Large intestine (tissue), 12 donors: Measurements from ENCODE around the gene FRMD5. TPM values are rescaled to one million over a fixed set of nuclear protein-coding genes. Genes with fewer than 3 reads are reported as not detected.
A peak's percentile ranks its signal among the peaks of the same experiment; 100 is the strongest.
"Not testable (repeated sequence)": the region's sequence is repeated elsewhere in the genome, so short reads cannot be mapped to it uniquely, and the experiment has no call there.

Experiments
- DNase-seq, 2 donors: peaks; one replicate each; pipeline versions ENCODE4 v3.0.0 to v3.0.0-alpha.2; 2013
- H3K27ac ChIP-seq: one replicate; pipeline ENCODE4 v1.5.1; 2013; ENCODE audit warnings: low read length
- H3K27me3 ChIP-seq: 2 replicates; pipeline ENCODE4 v1.6.1; 2013; ENCODE audit warnings: low read length; ENCODE audit not compliant: control insufficient read depth, insufficient read depth
- H3K36me3 ChIP-seq: 2 replicates; pipeline ENCODE4 v1.6.1; 2013; ENCODE audit warnings: low read length; ENCODE audit not compliant: control insufficient read depth, insufficient read depth
- H3K4me1 ChIP-seq: one replicate; pipeline ENCODE4 v1.6.1; 2013; ENCODE audit warnings: low read length; ENCODE audit not compliant: control insufficient read depth, insufficient read depth
- H3K4me3 ChIP-seq: one replicate; pipeline ENCODE4 v1.5.1; 2013; ENCODE audit warnings: low read length
- H3K9me3 ChIP-seq: one replicate; pipeline ENCODE4 v1.6.1; 2013; ENCODE audit warnings: mild to moderate bottlenecking, low read depth, low read length, moderate library complexity; ENCODE audit not compliant: control insufficient read depth
- WGBS: methylation state at CpG from one replicate; pipeline ENCODE4 v1.1.5; 2013; ENCODE audit warnings: low lambda C conversion rate; ENCODE audit not compliant: insufficient coverage; 5-methylcytosine and 5-hydroxymethylcytosine counted together
- long read RNA-seq, 11 donors: transcript quantifications; one replicate each; lab custom pipeline, GENCODE V29; 2026
- polyA plus RNA-seq: library from polyadenylated mRNA; unstranded; fragments of 120-200 nt; gene quantifications from one replicate; pipeline ENCODE4 v1.2.1, GENCODE V29; 2013

The FRMD5 gene
- polyA plus RNA-seq: 1.7 TPM
- long read RNA-seq, donor 1: 0 reads
- long read RNA-seq, donor 2: 0 reads
- long read RNA-seq, donor 3: 0 reads
- long read RNA-seq, donor 4: 0 reads
- long read RNA-seq, donor 5: 0 reads
- long read RNA-seq, donor 6: 0 reads
- long read RNA-seq, donor 7: 0 reads
- long read RNA-seq, donor 8, partial matches to known transcripts: 32 of 39 reads
- long read RNA-seq, donor 8, other reads (novel, unspliced or antisense): 7 of 39 reads
- long read RNA-seq, donor 9: 0 reads
- long read RNA-seq, donor 10, partial matches to known transcripts: 15 of 28 reads
- long read RNA-seq, donor 10, other reads (novel, unspliced or antisense): 13 of 28 reads
- long read RNA-seq, donor 11: 0 reads

DNA sequence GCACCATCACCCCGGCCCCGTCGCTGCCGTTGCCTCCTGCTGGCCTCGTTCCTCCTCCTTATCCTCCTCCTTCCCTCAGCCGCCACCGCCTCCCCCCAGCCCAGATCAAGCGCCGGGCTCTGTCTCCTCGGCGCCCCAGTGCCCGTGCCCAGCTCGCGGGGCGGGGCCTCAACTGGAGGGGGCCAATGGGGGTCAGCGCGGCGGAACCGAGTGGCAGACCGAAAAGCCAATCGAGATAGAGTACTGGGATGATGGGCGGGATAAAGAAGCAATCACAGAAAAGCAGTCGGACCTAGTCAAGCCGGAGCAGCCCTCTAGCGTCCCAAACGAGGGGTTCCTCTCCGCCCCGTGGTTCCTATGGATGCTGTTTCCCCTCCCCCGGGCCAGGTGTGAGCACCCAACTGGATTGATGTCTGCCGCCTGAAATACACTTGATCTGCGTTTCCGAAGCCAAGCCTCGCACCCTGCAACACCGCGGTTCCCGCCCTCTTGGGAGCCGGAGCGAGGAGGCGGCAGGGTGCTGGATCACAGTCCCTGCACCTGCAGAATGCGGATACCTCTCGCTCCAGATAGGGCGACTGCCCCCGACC lies at the start of gene FRMD5:
TSS of gene FRMD5 (minus strand) at position 121 of the 590 bp plus-strand sequence.
- Histone ChIP-seq H3K36me3 (no peaks in the 10 kb centered on the region), H3K4me1 (peaks cover 8% of the 10 kb centered on the region), H3K27me3 (peaks cover 26% of the 10 kb centered on the region), H3K27ac (peak within 1 kb of the TSS; percentile 16), H3K9me3 (no peaks in the 10 kb centered on the region), H3K4me3 (peak within 1 kb of the TSS; percentile 45)
- 0% methylated on average over 1 of the region's 43 CpGs for WGBS
- peak; percentile 82 to 96 for DNase-seq

DNA sequence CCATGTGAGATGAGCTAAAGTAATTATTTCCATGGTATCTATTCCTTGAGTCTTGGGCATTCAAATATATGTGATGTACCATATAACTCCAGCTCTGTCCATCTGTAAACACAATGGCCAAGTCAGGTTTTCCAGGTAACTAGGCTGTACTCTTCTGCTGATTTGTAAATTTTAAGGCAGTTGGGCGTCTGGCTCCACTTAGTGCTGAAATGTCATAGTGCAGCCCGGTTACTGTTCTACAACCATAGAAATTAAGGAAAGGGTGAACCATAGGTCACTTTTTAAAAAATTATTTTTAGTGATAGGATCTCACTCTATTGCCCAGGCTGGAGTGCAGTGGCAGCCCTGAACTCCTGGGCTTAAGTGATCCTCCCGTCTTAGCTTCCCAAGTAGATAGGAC lies 48.8 kb upstream of the FRMD5 start:
- Histone ChIP-seq H3K4me1 (no peaks in the 10 kb centered on the region), H3K27ac (no peak overlapping the region), H3K36me3 (no peaks in the 10 kb centered on the region), H3K4me3 (no peak overlapping the region), H3K27me3 (no peaks in the 10 kb centered on the region), H3K9me3 (no peaks in the 10 kb centered on the region)
- no peak for DNase-seq
- WGBS: no CpG with 5 or more reads among the region's 3 CpGs

DNA sequence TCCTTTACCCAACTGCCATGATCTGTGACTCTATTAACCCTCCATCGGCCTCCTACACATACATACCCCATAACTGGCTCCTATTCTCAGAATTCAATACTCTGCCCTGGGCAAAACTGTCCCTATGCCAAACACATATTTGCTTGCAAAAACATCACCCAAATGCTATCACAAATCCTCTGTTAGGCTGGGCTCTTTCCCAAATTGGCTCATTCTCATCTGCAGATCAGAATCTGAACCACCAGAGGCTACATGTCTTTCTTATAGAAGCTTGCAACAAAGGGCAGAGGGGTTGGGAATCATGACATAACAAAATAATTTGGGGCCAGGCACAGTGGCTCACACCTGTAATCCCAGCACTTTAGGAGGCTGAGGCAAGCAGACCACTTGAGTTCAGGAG lies 48.1 kb upstream of the FRMD5 start:
- no peaks in the 10 kb centered on the region for H3K9me3 ChIP-seq
- no peaks in the 10 kb centered on the region for H3K27me3 ChIP-seq
- WGBS: 80% methylated on average over 1 of the region's 1 CpG
- no peaks in the 10 kb centered on the region for H3K36me3 ChIP-seq
- H3K4me3 ChIP-seq: no peak overlapping the region
- no peaks in the 10 kb centered on the region for H3K4me1 ChIP-seq
- no peak overlapping the region for H3K27ac ChIP-seq
- DNase-seq: no peak

DNA sequence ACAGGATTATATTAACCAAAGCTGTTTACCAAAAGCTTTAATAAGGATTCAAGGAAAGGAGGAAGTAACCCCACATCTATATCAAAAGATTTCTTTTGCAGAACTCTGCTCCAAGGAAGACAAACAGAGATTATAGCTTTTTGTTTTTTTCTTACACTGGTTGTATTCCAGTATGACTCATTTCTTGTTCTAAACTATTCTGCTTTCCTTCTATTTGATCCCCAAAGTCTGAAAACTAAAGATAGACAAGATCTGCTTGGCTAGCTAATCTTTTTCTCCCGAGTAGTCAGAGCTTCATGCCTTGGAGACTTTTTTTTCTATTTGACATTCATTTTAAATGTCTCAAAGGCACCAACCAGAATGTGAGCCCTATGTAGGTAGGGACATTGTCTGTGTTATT lies 36.8 kb upstream of the FRMD5 start:
- no peaks in the 10 kb centered on the region for H3K27me3 ChIP-seq
- H3K4me3 ChIP-seq: no peak overlapping the region
- no peak overlapping the region for H3K27ac ChIP-seq
- H3K9me3 ChIP-seq: no peaks in the 10 kb centered on the region
- WGBS: no CpG with 5 or more reads among the region's 1 CpG
- H3K36me3 ChIP-seq: no peaks in the 10 kb centered on the region
- DNase-seq: no peak
- H3K4me1 ChIP-seq: no peaks in the 10 kb centered on the region

DNA sequence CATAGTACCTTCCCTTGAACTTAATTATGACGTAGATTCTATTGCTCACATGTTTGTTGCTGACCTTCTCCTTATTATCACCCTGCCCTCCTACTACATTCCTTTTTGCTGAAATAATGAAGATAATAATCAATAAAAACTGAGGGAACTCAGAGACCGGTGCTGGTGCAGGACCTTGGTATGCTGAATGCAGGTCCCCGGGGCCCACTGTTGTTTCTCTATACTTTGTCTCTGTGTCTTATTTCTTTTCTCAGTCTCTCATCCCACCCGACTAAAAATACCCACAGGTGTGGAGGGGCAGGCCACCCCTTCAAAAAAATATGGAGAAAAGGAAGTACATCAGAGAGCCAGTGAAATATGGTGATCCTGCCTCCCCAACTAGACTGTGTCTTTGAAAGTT lies 34.2 kb upstream of the FRMD5 start:
- no CpG with 5 or more reads among the region's 4 CpGs for WGBS
- not testable (repeated sequence) for DNase-seq, H3K27ac ChIP-seq, H3K27me3 ChIP-seq, H3K4me3 ChIP-seq, H3K4me1 ChIP-seq, H3K9me3 ChIP-seq, H3K36me3 ChIP-seq

DNA sequence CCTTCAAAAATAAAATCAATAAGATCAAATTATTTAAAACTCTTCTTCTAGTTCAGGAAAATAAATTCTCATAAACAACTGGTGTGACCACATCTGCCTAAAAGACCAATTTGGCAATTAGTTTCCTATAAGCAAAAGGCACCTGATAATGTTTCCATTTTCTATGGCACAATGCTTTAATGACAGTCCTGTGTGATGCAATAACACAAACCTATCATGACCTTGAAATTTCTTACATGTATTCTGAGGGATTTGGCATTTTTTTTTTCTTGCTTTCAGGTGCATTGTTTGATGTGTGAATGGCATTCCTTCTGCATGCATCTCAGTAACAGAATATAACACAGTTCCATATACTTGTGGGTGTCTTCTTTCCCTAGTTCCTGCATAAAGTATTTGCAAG lies 32.5 kb upstream of the FRMD5 start:
- no peaks in the 10 kb centered on the region for H3K36me3 ChIP-seq
- H3K9me3 ChIP-seq: no peaks in the 10 kb centered on the region
- DNase-seq: no peak
- H3K27me3 ChIP-seq: no peaks in the 10 kb centered on the region
- H3K4me3 ChIP-seq: no peak overlapping the region
- H3K4me1 ChIP-seq: no peaks in the 10 kb centered on the region
- no peak overlapping the region for H3K27ac ChIP-seq

DNA sequence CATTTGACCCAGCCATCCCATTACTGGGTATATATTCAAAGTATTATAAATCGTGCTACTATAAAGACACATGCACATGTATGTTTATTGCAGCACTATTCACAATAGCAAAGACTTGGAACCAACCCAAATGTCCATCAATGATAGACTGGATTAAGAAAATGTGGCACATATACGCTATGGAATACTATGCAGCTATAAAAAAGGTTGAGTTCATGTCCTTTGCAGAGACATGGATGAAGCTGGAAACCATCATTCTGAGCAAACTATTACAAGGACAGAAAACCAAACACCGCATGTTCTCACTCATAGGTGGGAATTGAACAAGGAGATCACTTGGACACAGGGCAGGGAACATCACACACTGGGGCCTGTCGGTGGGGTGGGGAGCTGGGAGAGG lies 31.9 kb upstream of the FRMD5 start:
- H3K9me3 ChIP-seq, H3K4me3 ChIP-seq, H3K36me3 ChIP-seq, DNase-seq, H3K27ac ChIP-seq, H3K4me1 ChIP-seq, H3K27me3 ChIP-seq: not testable (repeated sequence)
- no CpG with 5 or more reads among the region's 4 CpGs for WGBS

DNA sequence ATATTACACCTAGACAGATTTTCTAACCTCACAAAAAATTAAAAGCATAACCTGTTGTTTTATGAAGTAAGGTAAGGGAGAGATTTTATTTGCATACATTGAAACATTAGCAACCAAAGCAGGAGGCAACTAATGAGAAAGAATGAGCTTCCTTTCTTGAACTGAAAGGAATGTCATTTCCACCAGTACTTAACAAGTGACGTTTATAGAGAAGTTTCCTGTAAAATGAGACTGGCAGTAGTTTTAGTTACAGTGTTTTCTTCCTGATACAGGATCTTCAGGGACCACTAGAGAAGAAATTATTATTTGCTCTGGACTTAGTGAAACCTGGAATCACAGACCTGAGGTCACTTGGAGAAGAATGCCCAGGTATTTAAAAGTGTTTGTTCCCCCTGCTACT lies 27.4 kb upstream of the FRMD5 start:
- H3K27ac ChIP-seq: no peak overlapping the region
- WGBS: no CpG with 5 or more reads among the region's 1 CpG
- no peaks in the 10 kb centered on the region for H3K4me1 ChIP-seq
- no peak for DNase-seq
- peaks cover 2% of the 10 kb centered on the region for H3K27me3 ChIP-seq
- no peak overlapping the region for H3K4me3 ChIP-seq
- H3K9me3 ChIP-seq: no peaks in the 10 kb centered on the region
- H3K36me3 ChIP-seq: no peaks in the 10 kb centered on the region

DNA sequence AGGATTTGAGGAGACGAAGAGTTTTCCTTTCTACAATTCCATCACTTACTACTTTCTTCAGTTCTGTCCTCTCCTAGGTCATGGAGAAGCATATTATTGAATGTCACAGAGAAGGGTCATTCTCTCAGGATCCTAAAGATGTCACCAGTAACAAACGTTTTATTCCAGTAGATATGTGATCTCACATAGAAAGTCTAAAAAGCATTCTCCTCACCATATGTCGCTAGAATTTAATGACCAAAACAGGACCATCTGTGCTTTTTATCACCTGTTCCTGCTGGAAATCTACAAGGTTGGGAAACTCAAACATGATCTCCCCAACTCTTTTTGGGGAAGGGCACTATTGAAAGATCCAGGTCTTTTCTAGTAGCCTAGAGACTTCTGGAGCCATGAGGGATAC lies 24.0 kb upstream of the FRMD5 start:
- no peaks in the 10 kb centered on the region for H3K36me3 ChIP-seq
- H3K27ac ChIP-seq: no peak overlapping the region
- no CpG with 5 or more reads among the region's 3 CpGs for WGBS
- no peaks in the 10 kb centered on the region for H3K9me3 ChIP-seq
- H3K4me3 ChIP-seq: no peak overlapping the region
- peaks cover 8% of the 10 kb centered on the region for H3K27me3 ChIP-seq
- H3K4me1 ChIP-seq: no peaks in the 10 kb centered on the region
- DNase-seq: no peak

DNA sequence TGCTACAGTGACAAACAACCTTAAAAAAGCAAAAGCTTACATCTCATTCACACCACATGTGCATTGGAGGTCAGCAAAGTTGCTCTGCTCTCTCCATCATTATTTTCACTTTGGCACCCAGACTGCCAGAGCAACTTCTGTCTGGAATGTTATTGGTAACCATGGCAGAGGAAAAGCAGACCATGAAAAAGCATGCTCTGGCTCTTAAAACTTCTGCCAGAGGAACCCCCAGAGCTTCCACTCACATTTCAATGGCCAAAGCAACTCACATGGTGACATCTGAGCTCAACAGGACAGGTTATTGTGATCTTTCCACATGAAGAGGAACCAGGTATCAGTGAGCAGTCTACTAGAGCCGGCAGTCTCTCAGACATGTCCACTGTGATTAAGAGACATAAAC lies 21.9 kb upstream of the FRMD5 start:
- Histone ChIP-seq H3K4me3 (no peak overlapping the region), H3K4me1 (no peaks in the 10 kb centered on the region), H3K36me3 (no peaks in the 10 kb centered on the region), H3K27ac (no peak overlapping the region), H3K9me3 (no peaks in the 10 kb centered on the region), H3K27me3 (peaks cover 8% of the 10 kb centered on the region)
- DNase-seq: no peak
- WGBS: no CpG with 5 or more reads among the region's 1 CpG

DNA sequence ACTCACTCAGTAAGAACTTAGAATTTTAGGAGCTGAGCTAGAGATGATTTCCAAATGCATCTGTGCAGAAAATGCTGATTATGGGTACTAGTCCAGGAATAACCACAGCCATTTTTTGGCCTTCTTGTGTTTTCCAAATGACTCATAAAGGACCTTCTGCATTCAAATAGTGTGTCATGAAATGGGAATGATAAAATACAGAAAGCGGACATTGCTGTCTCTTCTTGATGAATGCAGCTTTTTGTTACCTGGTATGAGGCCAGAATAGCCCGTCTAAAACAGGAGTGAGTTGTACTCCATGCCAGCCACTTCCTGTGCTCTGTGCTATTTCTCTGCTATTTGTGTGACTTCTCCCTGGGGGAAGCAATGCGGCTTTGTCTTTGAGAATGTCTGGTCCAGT lies 20.5 kb upstream of the FRMD5 start:
- no peak for DNase-seq
- Histone ChIP-seq H3K36me3 (no peaks in the 10 kb centered on the region), H3K4me1 (no peaks in the 10 kb centered on the region), H3K9me3 (no peaks in the 10 kb centered on the region), H3K4me3 (no peak overlapping the region), H3K27ac (no peak overlapping the region), H3K27me3 (peaks cover 8% of the 10 kb centered on the region)
- no CpG with 5 or more reads among the region's 3 CpGs for WGBS
